Measurements from ENCODE around the gene WDR1. TPM values are rescaled to one million over a fixed set of nuclear protein-coding genes. Genes with fewer than 3 reads are reported as not detected.

The WDR1 gene
- total RNA-seq = 128 and 156 TPM in 2 replicates
- polyA plus RNA-seq (2012) = 239 TPM

- peak; percentile 95 for DNase-seq (ENCODE audit: low read depth)
These were observed at the start of gene WDR1 for GRCh38 chr4:10116569-10117358. Gene WDR1, minus strand, starts transcription at chr4:10116799. Its CDS starts 133 bp downstream, at chr4:10116666.

GRCh38 chr4:10164877-10165283, 48.3 kb upstream of the WDR1 start:
- peak; percentile 41 for DNase-seq (ENCODE audit: low read depth)

- no peak for DNase-seq (ENCODE audit: low read depth)
These were observed 46.7 kb upstream of the WDR1 start for GRCh38 chr4:10163296-10163695.

GRCh38 chr4:10162341-10163000, 45.9 kb upstream of the WDR1 start:
- no peak for DNase-seq (ENCODE audit: low read depth)

GRCh38 chr4:10161840-10162239, 45.2 kb upstream of the WDR1 start:
- DNase-seq (ENCODE audit: low read depth) = no peak

GRCh38 chr4:10161146-10161545, 44.5 kb upstream of the WDR1 start:
- DNase-seq (ENCODE audit: low read depth) = peak; percentile 53

- DNase-seq (ENCODE audit: low read depth) = no peak
These were observed 43.8 kb upstream of the WDR1 start for GRCh38 chr4:10160281-10160856.

GRCh38 chr4:10159671-10160070, 43.1 kb upstream of the WDR1 start:
- no peak for DNase-seq (ENCODE audit: low read depth)

GRCh38 chr4:10158333-10158942, 41.8 kb upstream of the WDR1 start:
- DNase-seq (ENCODE audit: low read depth) = no peak

- DNase-seq (ENCODE audit: low read depth) = peak; percentile 72
These were observed 41.1 kb upstream of the WDR1 start for GRCh38 chr4:10157478-10158332.

- no peak for DNase-seq (ENCODE audit: low read depth)
These were observed 37.6 kb upstream of the WDR1 start for GRCh38 chr4:10154241-10154640.

GRCh38 chr4:10153161-10153560, 36.6 kb upstream of the WDR1 start:
- no peak for DNase-seq (ENCODE audit: low read depth)

GRCh38 chr4:10151182-10151581, 34.6 kb upstream of the WDR1 start:
- no peak for DNase-seq (ENCODE audit: low read depth)

GRCh38 chr4:10144966-10145365, 28.4 kb upstream of the WDR1 start:
- DNase-seq (ENCODE audit: low read depth) = no peak

- DNase-seq (ENCODE audit: low read depth) = no peak
These were observed 27.9 kb upstream of the WDR1 start for GRCh38 chr4:10144479-10144878.

GRCh38 chr4:10143171-10143570, 26.6 kb upstream of the WDR1 start:
- DNase-seq (ENCODE audit: low read depth) = no peak

- DNase-seq (ENCODE audit: low read depth) = no peak
These were observed 24.5 kb upstream of the WDR1 start for GRCh38 chr4:10140866-10141759.

GRCh38 chr4:10139518-10139917, 22.9 kb upstream of the WDR1 start:
- DNase-seq (ENCODE audit: low read depth) = no peak

- no peak for DNase-seq (ENCODE audit: low read depth)
These were observed 18.7 kb upstream of the WDR1 start for GRCh38 chr4:10135260-10135659.

- no peak for DNase-seq (ENCODE audit: low read depth)
These were observed 17.5 kb upstream of the WDR1 start for GRCh38 chr4:10134141-10134540.
